ENCODE measurements around the gene MAPK1. TPM values are rescaled to one million over a fixed set of nuclear protein-coding genes. Genes with fewer than 3 reads are reported as not detected.

Gene MAPK1
- total and polyA plus RNA-seq, 2 donors (not counting 1 experiment from before 2014, with no cell fraction given): 53.8 to 133 TPM

DNA sequence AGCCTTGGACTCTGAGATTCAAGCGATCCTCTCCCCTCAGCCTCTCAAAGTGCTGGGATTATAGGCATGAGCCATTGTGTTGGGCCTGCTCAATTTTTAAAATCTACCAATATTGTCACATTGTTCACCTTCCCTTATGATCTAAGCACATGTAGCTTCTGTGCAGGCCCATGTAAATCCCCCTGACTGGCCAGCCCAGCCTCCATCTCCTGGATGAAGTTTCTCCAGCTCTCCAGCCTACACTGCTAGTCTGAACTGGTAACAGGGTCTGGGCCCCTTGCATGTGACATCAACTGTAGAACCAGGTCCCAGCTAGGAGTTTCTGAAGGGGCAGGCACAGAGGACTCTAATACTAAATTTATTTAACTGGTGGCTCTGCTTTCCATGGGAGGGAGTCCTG lies 99.0 kb downstream of the MAPK1 start:
- Histone ChIP-seq H4K20me1 (ENCODE audit: control insufficient read depth, extremely low read depth, insufficient read depth, low read length) (no peaks in the 10 kb centered on the region), H2AFZ (ENCODE audit: low read length) (no peak overlapping the region), H3K27me3 (ENCODE audit: control insufficient read depth, insufficient read depth, low read length) (no peaks in the 10 kb centered on the region), H3K4me1 (ENCODE audit: control insufficient read depth, extremely low read depth, insufficient read depth, low read length) (no peaks in the 10 kb centered on the region), H3K27ac (ENCODE audit: insufficient read depth, low read length) (no peak overlapping the region), H3K9me3 (ENCODE audit: control insufficient read depth, insufficient read depth, low read depth, low read length) (no peaks in the 10 kb centered on the region), H3K4me2 (ENCODE audit: extremely low read depth, insufficient read depth, low read length) (no peak overlapping the region), H3K79me2 (ENCODE audit: control insufficient read depth, insufficient read depth, low read length) (no peaks in the 10 kb centered on the region), H3K4me3 (replicated peaks in 1 of 4; ENCODE audit: control extremely low read depth in 1 of 4, insufficient read depth in 1 of 4, low read depth in 3 of 4, low read length in 4 of 4) (no peak overlapping the region), H3K36me3 (ENCODE audit: control insufficient read depth, insufficient read depth, low read length) (peaks cover 33% of the 10 kb centered on the region), H3K9ac (ENCODE audit: insufficient read depth, low read length) (no peak overlapping the region)
- TF ChIP-seq EZH2 (IDR thresholded peaks at IDR 0.05; ENCODE audit: low read length, missing control alignments): no peak
- TF ChIP-seq, protein P1, sequence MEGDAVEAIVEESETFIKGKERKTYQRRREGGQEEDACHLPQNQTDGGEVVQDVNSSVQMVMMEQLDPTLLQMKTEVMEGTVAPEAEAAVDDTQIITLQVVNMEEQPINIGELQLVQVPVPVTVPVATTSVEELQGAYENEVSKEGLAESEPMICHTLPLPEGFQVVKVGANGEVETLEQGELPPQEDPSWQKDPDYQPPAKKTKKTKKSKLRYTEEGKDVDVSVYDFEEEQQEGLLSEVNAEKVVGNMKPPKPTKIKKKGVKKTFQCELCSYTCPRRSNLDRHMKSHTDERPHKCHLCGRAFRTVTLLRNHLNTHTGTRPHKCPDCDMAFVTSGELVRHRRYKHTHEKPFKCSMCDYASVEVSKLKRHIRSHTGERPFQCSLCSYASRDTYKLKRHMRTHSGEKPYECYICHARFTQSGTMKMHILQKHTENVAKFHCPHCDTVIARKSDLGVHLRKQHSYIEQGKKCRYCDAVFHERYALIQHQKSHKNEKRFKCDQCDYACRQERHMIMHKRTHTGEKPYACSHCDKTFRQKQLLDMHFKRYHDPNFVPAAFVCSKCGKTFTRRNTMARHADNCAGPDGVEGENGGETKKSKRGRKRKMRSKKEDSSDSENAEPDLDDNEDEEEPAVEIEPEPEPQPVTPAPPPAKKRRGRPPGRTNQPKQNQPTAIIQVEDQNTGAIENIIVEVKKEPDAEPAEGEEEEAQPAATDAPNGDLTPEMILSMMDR (conservative IDR thresholded peaks at IDR 0.05 in 1 of 2, IDR thresholded peaks at IDR 0.05 in 1 of 2; ENCODE audit: low read depth in 1 of 2, low read length in 2 of 2): no peak
- DNase-seq (ENCODE audit: low read depth in 2 of 2): no peak

DNA sequence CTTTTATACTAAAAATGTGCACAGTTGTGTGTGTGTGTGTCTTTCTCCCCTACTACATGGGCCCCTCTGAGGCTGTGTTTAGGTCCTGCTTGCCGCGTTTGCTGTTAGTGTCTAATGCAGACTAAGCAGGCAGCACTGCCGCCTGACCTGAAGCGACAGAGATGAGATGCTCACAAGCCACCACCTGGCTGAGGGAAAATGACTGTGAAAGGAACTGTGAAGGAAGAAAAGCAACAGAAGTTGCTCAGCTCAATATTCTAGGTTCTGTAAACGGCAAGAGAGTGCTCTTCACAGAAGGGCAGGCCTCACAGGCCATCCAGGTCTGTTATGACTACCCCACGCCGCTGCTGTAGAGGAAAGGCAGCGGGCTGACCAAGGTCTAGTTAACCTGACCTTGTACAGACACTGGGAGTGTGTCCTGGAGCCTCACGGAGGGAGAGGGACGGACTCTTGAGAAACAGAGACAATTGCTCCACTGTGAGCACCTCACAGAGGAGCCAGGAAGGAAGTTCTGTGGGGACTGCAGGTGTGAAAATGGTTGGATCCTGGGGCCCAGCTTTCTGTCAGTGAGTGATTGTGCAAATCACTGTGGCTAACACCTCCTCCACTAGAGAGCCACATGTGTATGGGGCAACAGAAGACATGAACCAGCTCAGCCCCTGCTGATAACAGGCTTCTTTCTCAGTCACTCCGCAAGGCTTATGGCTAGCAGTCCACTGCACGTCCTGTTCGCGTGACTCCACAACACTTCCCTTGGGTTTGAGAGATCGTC lies 100.6 kb downstream of the MAPK1 start:
- Histone ChIP-seq H3K27ac (ENCODE audit: insufficient read depth, low read length) (no peak overlapping the region), H3K4me2 (ENCODE audit: extremely low read depth, insufficient read depth, low read length) (no peak overlapping the region), H3K9me3 (ENCODE audit: control insufficient read depth, insufficient read depth, low read depth, low read length) (no peaks in the 10 kb centered on the region), H4K20me1 (ENCODE audit: control insufficient read depth, extremely low read depth, insufficient read depth, low read length) (no peaks in the 10 kb centered on the region), H3K4me3 (replicated peaks in 1 of 4; ENCODE audit: control extremely low read depth in 1 of 4, insufficient read depth in 1 of 4, low read depth in 3 of 4, low read length in 4 of 4) (no peak overlapping the region), H3K9ac (ENCODE audit: insufficient read depth, low read length) (no peak overlapping the region), H3K4me1 (ENCODE audit: control insufficient read depth, extremely low read depth, insufficient read depth, low read length) (no peaks in the 10 kb centered on the region), H3K79me2 (ENCODE audit: control insufficient read depth, insufficient read depth, low read length) (no peaks in the 10 kb centered on the region), H3K27me3 (ENCODE audit: control insufficient read depth, insufficient read depth, low read length) (no peaks in the 10 kb centered on the region), H3K36me3 (ENCODE audit: control insufficient read depth, insufficient read depth, low read length) (peaks cover 29% of the 10 kb centered on the region), H2AFZ (ENCODE audit: low read length) (no peak overlapping the region)
- DNase-seq (ENCODE audit: low read depth in 2 of 2): no peak
- no peak for TF ChIP-seq EZH2 (IDR thresholded peaks at IDR 0.05; ENCODE audit: low read length, missing control alignments)
- TF ChIP-seq, protein P1 (conservative IDR thresholded peaks at IDR 0.05 in 1 of 2, IDR thresholded peaks at IDR 0.05 in 1 of 2; ENCODE audit: low read depth in 1 of 2, low read length in 2 of 2): no peak

DNA sequence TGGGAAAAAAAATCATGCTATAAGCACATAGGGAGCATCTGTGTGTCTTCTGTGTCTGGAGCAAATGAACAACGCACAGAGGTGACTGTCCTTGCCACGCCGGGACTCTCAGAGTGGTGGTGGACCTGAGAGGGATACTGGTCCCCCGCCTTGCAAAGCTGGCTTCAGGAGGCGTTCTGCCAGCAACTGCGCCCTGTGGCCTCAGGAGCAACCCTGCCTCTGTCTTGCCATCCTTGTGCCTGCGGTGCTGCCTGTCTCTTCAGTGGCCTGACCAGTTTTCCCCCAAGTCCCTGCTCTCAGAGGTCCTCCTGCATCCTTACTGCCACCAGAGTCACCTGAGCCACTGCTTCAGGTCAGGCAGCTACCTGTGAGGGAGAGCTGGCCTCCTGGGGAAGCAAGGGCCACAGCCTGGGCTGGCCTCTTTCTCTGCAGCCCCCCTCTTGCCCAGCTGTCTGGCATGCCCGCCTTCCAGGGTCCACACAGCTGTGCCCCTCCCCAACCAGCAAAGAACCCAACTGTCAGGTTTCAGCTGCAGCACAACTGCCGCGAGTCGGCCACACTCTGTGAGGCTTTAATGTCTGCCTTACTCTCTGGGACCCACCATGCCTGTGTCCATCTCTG lies 101.4 kb downstream of the MAPK1 start:
- DNase-seq (ENCODE audit: low read depth in 2 of 2): no peak
- Histone ChIP-seq H4K20me1 (ENCODE audit: control insufficient read depth, extremely low read depth, insufficient read depth, low read length) (no peaks in the 10 kb centered on the region), H2AFZ (ENCODE audit: low read length) (no peak overlapping the region), H3K79me2 (ENCODE audit: control insufficient read depth, insufficient read depth, low read length) (no peaks in the 10 kb centered on the region), H3K4me1 (ENCODE audit: control insufficient read depth, extremely low read depth, insufficient read depth, low read length) (peaks cover 4% of the 10 kb centered on the region), H3K36me3 (ENCODE audit: control insufficient read depth, insufficient read depth, low read length) (peaks cover 27% of the 10 kb centered on the region), H3K27ac (ENCODE audit: insufficient read depth, low read length) (no peak overlapping the region), H3K4me2 (ENCODE audit: extremely low read depth, insufficient read depth, low read length) (no peak overlapping the region), H3K9me3 (ENCODE audit: control insufficient read depth, insufficient read depth, low read depth, low read length) (no peaks in the 10 kb centered on the region), H3K9ac (ENCODE audit: insufficient read depth, low read length) (no peak overlapping the region), H3K4me3 (replicated peaks in 1 of 4; ENCODE audit: control extremely low read depth in 1 of 4, insufficient read depth in 1 of 4, low read depth in 3 of 4, low read length in 4 of 4) (no peak overlapping the region), H3K27me3 (ENCODE audit: control insufficient read depth, insufficient read depth, low read length) (no peaks in the 10 kb centered on the region)
- TF ChIP-seq, protein P1 (conservative IDR thresholded peaks at IDR 0.05 in 1 of 2, IDR thresholded peaks at IDR 0.05 in 1 of 2; ENCODE audit: low read depth in 1 of 2, low read length in 2 of 2): no peak
- no peak for TF ChIP-seq EZH2 (IDR thresholded peaks at IDR 0.05; ENCODE audit: low read length, missing control alignments)

All from fibroblast of lung (primary cell).